SK-N-SH treated with all-trans-retinoic acid at 6 μM for 48 hours (cell line): ENCODE data around the gene ACO1.

ENCODE experiments used
- ZFP30 ChIP-seq: fragments of 450-650 bp; formaldehyde crosslinking; IDR thresholded peaks from 2 replicates; pipeline ENCODE4 v1.5.0; 2022; ENCODE audit warnings: mild to moderate bottlenecking, moderate library complexity
- ZNF565 ChIP-seq: fragments of 450-650 bp; formaldehyde crosslinking; conservative IDR thresholded peaks from 2 replicates; pipeline ENCODE4 v1.5.0; 2020; ENCODE audit warnings: low read depth, mild to moderate bottlenecking, moderate library complexity

GRCh38 chr9:32340361-32340760 lies 44.1 kb upstream of the ACO1 start:
- TF ChIP-seq ZNF565, result no peak
- no peak for TF ChIP-seq ZFP30 (CRISPR knock-in tag)
